Measurements from ENCODE around the gene SLC17A1. TPM values are rescaled to one million over a fixed set of nuclear protein-coding genes. Genes with fewer than 3 reads are reported as not detected.

Gene SLC17A1
- total RNA-seq, 1 donor from 2014 or later = not detected

GRCh38 chr6:25833136-25833535, 1.3 kb upstream of the SLC17A1 start:
- no peak for DNase-seq (ENCODE audit: low spot score)
- TF ChIP-seq CTCF (IDR thresholded peaks at IDR 0.05; ENCODE audit: unreplicated experiment) = no peak
- Mint-ChIP-seq H3K27ac (ENCODE audit: unreplicated experiment) (no peak overlapping the region), H3K9me3 (ENCODE audit: unreplicated experiment) (no peaks in the 10 kb centered on the region), H3K4me1 (ENCODE audit: unreplicated experiment) (peaks cover 2% of the 10 kb centered on the region), H3K4me3 (ENCODE audit: unreplicated experiment) (no peak overlapping the region), H3K27me3 (ENCODE audit: unreplicated experiment) (no peaks in the 10 kb centered on the region), H3K36me3 (ENCODE audit: low read depth, unreplicated experiment) (no peaks in the 10 kb centered on the region)

DNA sequence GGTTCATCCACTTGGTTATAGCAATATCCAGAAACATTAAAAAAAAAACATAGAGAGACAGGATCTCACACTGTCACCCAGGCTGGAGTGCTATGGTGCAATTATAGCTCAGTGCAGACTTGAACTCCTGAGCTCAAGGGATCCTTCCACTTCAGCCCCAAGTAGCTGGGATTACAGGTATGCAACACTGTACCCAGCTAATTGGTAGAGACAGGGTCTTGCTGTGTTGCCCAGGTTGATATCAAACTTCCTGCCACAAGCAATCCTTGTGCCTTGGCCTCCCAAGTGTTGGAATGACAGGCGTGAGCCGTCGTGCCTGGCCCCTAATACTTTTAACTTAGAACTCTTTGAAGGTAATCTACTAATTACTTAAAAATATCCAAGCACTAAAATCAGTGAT, 818 bp upstream of the SLC17A1 start:
- Mint-ChIP-seq H3K27ac (ENCODE audit: unreplicated experiment) (no peak overlapping the region), H3K4me1 (ENCODE audit: unreplicated experiment) (peaks cover 2% of the 10 kb centered on the region), H3K9me3 (ENCODE audit: unreplicated experiment) (no peaks in the 10 kb centered on the region), H3K4me3 (ENCODE audit: unreplicated experiment) (no peak overlapping the region), H3K36me3 (ENCODE audit: low read depth, unreplicated experiment) (no peaks in the 10 kb centered on the region), H3K27me3 (ENCODE audit: unreplicated experiment) (no peaks in the 10 kb centered on the region)
- no peak for TF ChIP-seq CTCF (IDR thresholded peaks at IDR 0.05; ENCODE audit: unreplicated experiment)
- no peak for DNase-seq (ENCODE audit: low spot score)

DNA sequence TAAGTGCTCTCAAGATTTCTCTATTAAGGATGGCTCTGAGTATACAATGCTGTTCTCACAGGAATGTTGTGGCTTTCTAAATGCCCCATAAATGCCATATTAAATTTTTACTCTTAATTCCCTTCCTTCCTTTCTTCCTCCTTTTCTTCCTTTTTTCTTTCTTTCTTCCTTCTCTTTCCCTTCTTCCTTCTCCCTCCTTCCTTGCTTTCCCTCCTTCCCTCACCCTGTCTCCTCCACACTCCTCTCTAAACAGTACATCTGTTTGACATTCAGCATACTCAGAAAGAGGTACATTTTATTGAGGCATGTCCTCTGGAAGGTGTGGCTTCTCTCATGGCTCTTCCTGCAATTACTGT, 433 bp upstream of the SLC17A1 start:
- DNase-seq (ENCODE audit: low spot score) = no peak
- no peak for TF ChIP-seq CTCF (IDR thresholded peaks at IDR 0.05; ENCODE audit: unreplicated experiment)
- H3K27me3 Mint-ChIP-seq (ENCODE audit: unreplicated experiment) = no peaks in the 10 kb centered on the region
- H3K4me1 Mint-ChIP-seq (ENCODE audit: unreplicated experiment) = peaks cover 2% of the 10 kb centered on the region
- H3K36me3 Mint-ChIP-seq (ENCODE audit: low read depth, unreplicated experiment) = no peaks in the 10 kb centered on the region
- H3K4me3 Mint-ChIP-seq (ENCODE audit: unreplicated experiment) = no peak overlapping the region
- no peak overlapping the region for H3K27ac Mint-ChIP-seq (ENCODE audit: unreplicated experiment)
- no peaks in the 10 kb centered on the region for H3K9me3 Mint-ChIP-seq (ENCODE audit: unreplicated experiment)

GRCh38 chr6:25830458-25830857, 1.4 kb downstream of the SLC17A1 start:
- Mint-ChIP-seq H3K36me3 (ENCODE audit: low read depth, unreplicated experiment) (no peaks in the 10 kb centered on the region), H3K4me3 (ENCODE audit: unreplicated experiment) (no peak overlapping the region), H3K9me3 (ENCODE audit: unreplicated experiment) (no peaks in the 10 kb centered on the region), H3K27ac (ENCODE audit: unreplicated experiment) (no peak overlapping the region), H3K27me3 (ENCODE audit: unreplicated experiment) (no peaks in the 10 kb centered on the region), H3K4me1 (ENCODE audit: unreplicated experiment) (peaks cover 2% of the 10 kb centered on the region)
- DNase-seq (ENCODE audit: low spot score) = no peak
- no peak for TF ChIP-seq CTCF (IDR thresholded peaks at IDR 0.05; ENCODE audit: unreplicated experiment)

GRCh38 chr6:25829375-25829774, 2.5 kb downstream of the SLC17A1 start:
- no peaks in the 10 kb centered on the region for H3K27me3 Mint-ChIP-seq (ENCODE audit: unreplicated experiment)
- no peaks in the 10 kb centered on the region for H3K9me3 Mint-ChIP-seq (ENCODE audit: unreplicated experiment)
- H3K4me1 Mint-ChIP-seq (ENCODE audit: unreplicated experiment) = peaks cover 2% of the 10 kb centered on the region
- no peak overlapping the region for H3K4me3 Mint-ChIP-seq (ENCODE audit: unreplicated experiment)
- no peak for TF ChIP-seq CTCF (IDR thresholded peaks at IDR 0.05; ENCODE audit: unreplicated experiment)
- H3K36me3 Mint-ChIP-seq (ENCODE audit: low read depth, unreplicated experiment) = no peaks in the 10 kb centered on the region
- H3K27ac Mint-ChIP-seq (ENCODE audit: unreplicated experiment) = no peak overlapping the region
- no peak for DNase-seq (ENCODE audit: low spot score)

All from endothelial cell (in vitro differentiated cells).